Activated CD4-positive, alpha-beta T cell treated with anti-CD3 and anti-CD28 coated beads for 4 hours (primary cell): ENCODE data around the gene NBPF8.
"Not testable (repeated sequence)": the region's sequence is repeated elsewhere in the genome, so short reads cannot be mapped to it uniquely, and the experiment has no call there.

ENCODE experiments used
- DNase-seq, 2 donors: peaks; one replicate each; pipeline ENCODE4 v3.0.0-alpha.2; 2020

Gene NBPF8

GRCh38 chr1:120414911-120415480 is at the start of gene NBPF8:
Gene NBPF8 (plus strand): TSS chr1:120415035. CDS start chr1:120436523, 21,488 bp downstream.
- DNase-seq, result peak; percentile 63 to 67

- DNase-seq, result not testable (repeated sequence)
Observed at GRCh38 chr1:120367709-120368108, 47.1 kb upstream of the NBPF8 start.

GRCh38 chr1:120386651-120387050 is 28.2 kb upstream of the NBPF8 start:
- DNase-seq, result not testable (repeated sequence)

- peak in 1 of 2 donors; percentile 31 for DNase-seq
Observed at GRCh38 chr1:120388597-120389126, 26.2 kb upstream of the NBPF8 start.

GRCh38 chr1:120391365-120391764 is 23.5 kb upstream of the NBPF8 start:
- DNase-seq, result not testable (repeated sequence)

- DNase-seq, result not testable (repeated sequence)
Observed at GRCh38 chr1:120393316-120394232, 21.3 kb upstream of the NBPF8 start.

- not testable (repeated sequence) for DNase-seq
Observed at GRCh38 chr1:120405348-120405747, 9.5 kb upstream of the NBPF8 start.

- DNase-seq, result not testable (repeated sequence)
Observed at GRCh38 chr1:120414451-120414850, 384 bp upstream of the NBPF8 start.

GRCh38 chr1:120415492-120415961 is 692 bp downstream of the NBPF8 start:
- peak; percentile 7 to 18 for DNase-seq

GRCh38 chr1:120425063-120425462 is 10.2 kb downstream of the NBPF8 start:
- not testable (repeated sequence) for DNase-seq

- not testable (repeated sequence) for DNase-seq
Observed at GRCh38 chr1:120431626-120432025, 16.8 kb downstream of the NBPF8 start.

GRCh38 chr1:120433831-120434230 is 19.0 kb downstream of the NBPF8 start:
- DNase-seq, result not testable (repeated sequence)

GRCh38 chr1:120449124-120449523 is 34.3 kb downstream of the NBPF8 start:
- DNase-seq, result not testable (repeated sequence)
